Heart right ventricle (tissue), 16 donors: Measurements from ENCODE around the gene TYW1B. TPM values are rescaled to one million over a fixed set of nuclear protein-coding genes. Genes with fewer than 3 reads are reported as not detected.
"Not testable (repeated sequence)": the region's sequence is repeated elsewhere in the genome, so short reads cannot be mapped to it uniquely, and the experiment has no call there.

Source experiments
- ATAC-seq, 8 donors: fragments of 200-7000 bp; cut with Tn5 transposase; one replicate each; pipeline ENCODE4 v1.9.1; 2020; ENCODE audit warnings: mild to moderate bottlenecking in 8 of 8, moderate library complexity in 8 of 8, moderate number of reproducible peaks in 1 of 8
- DNase-seq, 2 donors: peaks; one replicate each; pipeline ENCODE4 v3.0.0-alpha.2; 2020
- H3K27ac ChIP-seq, 10 donors: fragments of 200-600 bp; sonication (generic) in 2 of 10; one replicate each; pipeline versions ENCODE4 v1.5.0 to v1.8.0; 2020 to 2022; ENCODE audit warnings: mild to moderate bottlenecking in 3 of 10
- H3K27me3 ChIP-seq, 7 donors: fragments of 200-600 bp; one replicate each; pipeline ENCODE4 v1.8.0; 2021 to 2022; ENCODE audit warnings: mild to moderate bottlenecking in 2 of 7
- H3K36me3 ChIP-seq, 9 donors: fragments of 200-600 bp; sonication (generic) in 1 of 9; one replicate each; pipeline versions ENCODE4 v1.5.0 to v1.8.0; 2020 to 2022; ENCODE audit warnings: mild to moderate bottlenecking in 2 of 9
- H3K4me1 ChIP-seq, 9 donors: fragments of 200-600 bp; sonication (generic) in 1 of 9; one replicate each; pipeline versions ENCODE4 v1.5.0 to v1.8.0; 2020 to 2022; ENCODE audit warnings: mild to moderate bottlenecking in 4 of 9
- H3K4me3 ChIP-seq, 10 donors: fragments of 200-600 bp; sonication (generic) in 2 of 10; one replicate each; pipeline versions ENCODE4 v1.5.0 to v1.8.0; 2020 to 2022; ENCODE audit warnings: mild to moderate bottlenecking in 7 of 10, moderate library complexity in 2 of 10
- H3K9me3 ChIP-seq, 11 donors: fragments of 200-600 bp in 10 of 11; sonication (generic) in 2 of 11; one replicate each; pipeline versions ENCODE4 v1.5.0 to v1.8.0; 2013 to 2022; ENCODE audit warnings: mild to moderate bottlenecking in 2 of 11, control low read depth in 1 of 11, moderate library complexity in 1 of 11
- CTCF ChIP-seq, 9 donors: fragments of 200-600 bp; sonication (generic) in 2 of 9; IDR thresholded peaks; one replicate each; pipeline versions ENCODE4 v1.5.0 to v1.8.0; 2021 to 2022; ENCODE audit warnings: antibody characterized with exemption in 9 of 9, mild to moderate bottlenecking in 5 of 9, moderate library complexity in 1 of 9
- WGBS, 2 donors: extraction: QIAGEN DNeasy Blood & Tissue Kit; methylation state at CpG; one replicate each; pipeline ENCODE4 v1.1.7; 2013; ENCODE audit warnings: inconsistent platforms in 1 of 2; 5-methylcytosine and 5-hydroxymethylcytosine counted together
- intact Hi-C, 10 donors: fragments of 100-400 bp; cut with DNase I; formaldehyde crosslinking; loops; one replicate each; pipeline versions ENCODE4 v1.11.1 to v1.14.2; 2022
- microRNA-seq, 2 donors: library from miRNA; unstranded; fragments of <30 nt; microRNA quantifications; one replicate each; pipeline ENCODE4 v1.2.0, GENCODE V29; 2021
- polyA plus RNA-seq, 2 donors: library from polyadenylated mRNA; stranded (reverse); fragments of 200-250 nt; gene quantifications; one replicate each; pipeline ENCODE4 v1.2.3, GENCODE V29; 2013
- total RNA-seq, 10 donors: library from RNA; stranded (reverse); fragmentation: NEBNext Ultra II Directional in 3 of 10; extraction: Animal tissue kit (Norgen Biotek cat#: 25700) in 3 of 10; gene quantifications; one replicate each; pipeline versions ENCODE4 v1.2.1 to v1.2.4, GENCODE V29; 2021 to 2023
- donor health status: Arrhythmogenic right ventricular cardiomyopathy.
- donor health status: ischemic (EF 13 %, LVEDD 7.1; RV severe dilation, severe dysfunction).
- donor health status: healthy with polysubstance abuse.
- donor health status: DM: no; HTN: yes; CAD: no.
- donor health status: DM: no; HTN: no; CAD: no.
- donor health status: ischemic (EF 25% LVEDD 6.9; RV normal size, moderate dysfunction).
- donor health status: ischemic (EF 25% LVEDD 5.7; RV mildly dilated, moderate dysfunction).
- donor health status: healthy.
- donor health status: DM: yes; HTN: yes; CAD: no.
- donor health status: Ischemic cardiomyopathy.
- donor health status: ischemic (EF 35%, LVEDD 5.7; RV mildly dilated, moderate dysfunction).
- donor health status: nonischemic (EF 11% LVEDD 7.7; RV severe dilation, severe dysfunction).
- donor health status: DM: yes; HTN: yes; CAD: no.
- donor health status: PGD.
- donor health status: ischemic (EF 29% LVEDD 5.4; RV normal size, mild dysfunction).
- donor health status: nonischemic (EF 23%, LVEDD 6.1; RV moderate dilation, normal function).

Gene TYW1B
- total and polyA plus RNA-seq, 12 donors = 0.90 to 4.7 (median 1.8) TPM

GRCh38 chr7:72538147-72538546, 289.9 kb downstream of the TYW1B start:
- ATAC-seq (no peak), DNase-seq (no peak)
- no peak for TF ChIP-seq CTCF (IDR thresholded peaks at IDR 0.05)
- H3K27me3 ChIP-seq = no peaks in the 10 kb centered on the region
- no peaks in the 10 kb centered on the region for H3K9me3 ChIP-seq
- no peak overlapping the region for H3K27ac ChIP-seq
- 76 to 86% methylated on average over 10 of the region's 10 CpGs for WGBS, 2 donors
- H3K36me3 ChIP-seq = no peaks in the 10 kb centered on the region
- intact Hi-C loops = no loop called here
- H3K4me1 ChIP-seq = no peaks in the 10 kb centered on the region
- no peak overlapping the region for H3K4me3 ChIP-seq

GRCh38 chr7:72536038-72536437, 292.0 kb downstream of the TYW1B start:
- H3K4me3 ChIP-seq = not testable (repeated sequence)
- 33 to 43% methylated on average over 2 of the region's 2 CpGs for WGBS, 2 donors

GRCh38 chr7:72531048-72531447, 297.0 kb downstream of the TYW1B start:
- H3K4me3 ChIP-seq, H3K36me3 ChIP-seq, H3K27me3 ChIP-seq, ATAC-seq, intact Hi-C loops, H3K4me1 ChIP-seq, H3K9me3 ChIP-seq, DNase-seq, H3K27ac ChIP-seq: not testable (repeated sequence)
- 92 to 98% methylated on average over 2 of the region's 3 CpGs for WGBS, 2 donors

More at GRCh38 chr7:72536038-72536437, 292.0 kb downstream of the TYW1B start:
- H3K4me1 ChIP-seq, H3K9me3 ChIP-seq, DNase-seq, H3K36me3 ChIP-seq, H3K27me3 ChIP-seq, intact Hi-C loops, H3K27ac ChIP-seq, ATAC-seq: not testable (repeated sequence)

Small RNA genes lying within 50 kb of the gene (microRNA-seq; reads per million reads assigned to microRNA genes)
- gene MIR4650-2 = 0 reads per million in 2 donors

Other genes with a start within 250 kb of the TYW1B start
- gene POM121, start 96.9 kb upstream of the TYW1B start, total RNA-seq = 10 to 100 TPM; 15.1 to 23.5 (median 18.3) TPM
- gene POM121, start 96.9 kb upstream of the TYW1B start, polyA plus RNA-seq = 10 to 100 TPM in 1 of 2 donors, 1 to 10 TPM in 1; 8.1 to 13.5 TPM
- gene TRIM74, start 141.3 kb upstream of the TYW1B start, total RNA-seq = under 1 TPM in 5 of 10 donors, not detected in 5; 0.24 to 0.72 (median 0.42) TPM
- under 1 TPM in 1 of 2 donors, not detected in 1; 0.14 TPM for gene TRIM74, start 141.3 kb upstream of the TYW1B start, polyA plus RNA-seq
- gene SPDYE8, start 201.6 kb upstream of the TYW1B start, total RNA-seq = not detected
- not detected for gene SPDYE8, start 201.6 kb upstream of the TYW1B start, polyA plus RNA-seq
- gene SPDYE11, start 229.7 kb upstream of the TYW1B start, total RNA-seq = not detected
- not detected for gene SPDYE11, start 229.7 kb upstream of the TYW1B start, polyA plus RNA-seq